A549 (cell line): ENCODE results near the gene SKIL. TPM values are rescaled to one million over a fixed set of nuclear protein-coding genes. Genes with fewer than 3 reads are reported as not detected.

Source experiments
- ATAC-seq, 2 experiments: fragments of 200-7000 bp in 1 of 2; fragments of >200 bp in 1 of 2; cut with Nextera tagmentation in 1 of 2; cut with Tn5 transposase in 1 of 2; 3 replicates each; pipeline versions ENCODE4 v1.8.0 to v1.9.1; 2018 to 2020; ENCODE audit warnings: mild to moderate bottlenecking in 1 of 2, moderate library complexity in 1 of 2
- CTCF ChIA-PET: fragments of 300-600 bp; sonication (Branson Sonifier 250); formaldehyde crosslinking; extraction: SDS; loops from one replicate; lab custom pipeline; 2021; ENCODE audit warnings: antibody characterized with exemption, inconsistent platforms; lab: Yijun Ruan, JAX
- POLR2A ChIA-PET: fragments of 350-600 bp; formaldehyde crosslinking; extraction: SDS; loops from one replicate; lab custom pipeline; 2021; ENCODE audit warnings: antibody characterized with exemption, inconsistent platforms; lab: Yijun Ruan, JAX
- DNase-seq, 2 experiments: peaks; one replicate each; pipeline versions ENCODE4 v3.0.0 to v3.0.0-alpha.2; 2011 to 2016; ENCODE audit warnings: low read depth in 1 of 2, low spot score in 1 of 2
- FAIRE-seq: peaks from 2 replicates; lab custom pipeline; 2011; peaks lifted over from hg19 to GRCh38; lab: Jason Lieb, UNC
- H3K27ac ChIP-seq, 2 experiments: fragments of >200 bp; sonication (Bioruptor Twin); formaldehyde crosslinking; 3 replicates each; pipeline ENCODE4 v1.5.1; 2016 to 2017
- H3K4me1 ChIP-seq: fragments of >200 bp; sonication (Bioruptor Twin); formaldehyde crosslinking; 3 replicates; pipeline ENCODE4 v1.6.1; 2016
- H3K4me2 ChIP-seq: fragments of >200 bp; sonication (Bioruptor Twin); formaldehyde crosslinking; 3 replicates; pipeline ENCODE4 v1.6.1; 2016
- H3K4me3 ChIP-seq: fragments of >200 bp; sonication (Bioruptor Twin); formaldehyde crosslinking; 3 replicates; pipeline ENCODE4 v1.5.1; 2016
- H3K9me3 ChIP-seq: fragments of >200 bp; sonication (Bioruptor Twin); formaldehyde crosslinking; 3 replicates; pipeline ENCODE4 v1.6.1; 2016
- CEBPB ChIP-seq, 2 experiments: fragments of >200 bp in 1 of 2; sonication (Bioruptor Twin) in 1 of 2; formaldehyde crosslinking in 1 of 2; IDR thresholded peaks; 2 replicates each; pipeline ENCODE4 v1.6.1; 2012 to 2016
- FOXS1 ChIP-seq: fragments of 250-450 bp; sonication (Bioruptor Pico); IDR thresholded peaks from 2 replicates; pipeline ENCODE4 v1.5.0; 2020; ENCODE audit warnings: mild to moderate bottlenecking, moderate library complexity
- HOXB5 ChIP-seq: fragments of 250-450 bp; sonication (Bioruptor Pico); IDR thresholded peaks from 2 replicates; pipeline ENCODE4 v1.5.0; 2020; ENCODE audit warnings: mild to moderate bottlenecking, moderate library complexity
- MAFK ChIP-seq: fragments of 450-650 bp; IDR thresholded peaks from 2 replicates; pipeline ENCODE4 v1.6.1; 2014; ENCODE audit not compliant: partially characterized antibody
- MAZ ChIP-seq: fragments of 150-350 bp; IDR thresholded peaks from 2 replicates; pipeline ENCODE4 v1.6.1; 2014; ENCODE audit warnings: antibody characterized with exemption, low read depth, low read length, borderline replicate concordance
- NPAS2 ChIP-seq: fragments of 250-450 bp; sonication (Bioruptor Pico); IDR thresholded peaks from 2 replicates; pipeline ENCODE4 v1.8.0; 2022; ENCODE audit warnings: mild to moderate bottlenecking, moderate library complexity, borderline replicate concordance
- NR3C1 ChIP-seq: fragments of >200 bp; sonication (Bioruptor Twin); formaldehyde crosslinking; IDR thresholded peaks from 3 replicates; pipeline ENCODE4 v1.6.1; 2017
- RAD21 ChIP-seq, 2 experiments: fragments of >200 bp in 1 of 2; sonication (Bioruptor Twin) in 1 of 2; formaldehyde crosslinking in 1 of 2; IDR thresholded peaks in 1 of 2; conservative IDR thresholded peaks in 1 of 2; 2 replicates in 1 of 2; 3 replicates in 1 of 2; pipeline ENCODE4 v1.6.1; 2012 to 2018; ENCODE audit warnings: inconsistent platforms in 1 of 2
- RFX5 ChIP-seq: fragments of 450-650 bp; IDR thresholded peaks from 2 replicates; pipeline ENCODE4 v1.7.1; 2014; ENCODE audit warnings: antibody characterized with exemption, mild to moderate bottlenecking, moderate library complexity
- WGBS: methylation state at CpG from one replicate; pipeline ENCODE4 v1.1.6; 2017; ENCODE audit errors: missing lambda C conversion rate; 5-methylcytosine and 5-hydroxymethylcytosine counted together
- polyA plus RNA-seq, 4 experiments: library from polyadenylated mRNA; depleted of rRNA in 3 of 4; stranded (reverse); fragments of >200 nt; fragmentation: RNase III in 1 of 4; extraction: RNeasy Plus Mini Kit Qiagen cat#74134 plus additional on column Dnase treatment in 1 of 4; gene quantifications; 2 replicates in 3 of 4; 3 replicates in 1 of 4; pipeline ENCODE4 v1.2.3, GENCODE V29; 2011 to 2017
- TF ChIP-seq, protein P1 (sequence below): fragments of 250-450 bp; sonication (Bioruptor Pico); IDR thresholded peaks from 2 replicates; pipeline ENCODE4 v1.5.0; 2020; ENCODE audit warnings: low read depth, mild to moderate bottlenecking, moderate library complexity
- TF ChIP-seq, protein P2 (sequence below): fragments of >200 bp; sonication (Bioruptor Twin); formaldehyde crosslinking; IDR thresholded peaks from 3 replicates; pipeline ENCODE4 v1.5.1; 2016
- TF ChIP-seq, protein P3 (sequence below): fragments of >200 bp; sonication (Bioruptor Twin); formaldehyde crosslinking; IDR thresholded peaks from 2 replicates; pipeline ENCODE4 v1.6.1; 2016
- TF ChIP-seq, protein P4 (sequence below): fragments of 150-350 bp; IDR thresholded peaks from 2 replicates; pipeline ENCODE4 v1.6.1; 2014; ENCODE audit warnings: low read depth, mild to moderate bottlenecking, low read length
- TF ChIP-seq, protein P5 (sequence below): IDR thresholded peaks from 2 replicates; pipeline ENCODE4 v1.6.1; 2012; ENCODE audit warnings: low read depth, borderline replicate concordance
- TF ChIP-seq, protein P6 (sequence below): fragments of 450-650 bp; IDR thresholded peaks from 2 replicates; pipeline ENCODE4 v1.6.1; 2014; ENCODE audit warnings: antibody characterized with exemption

Gene SKIL
- polyA plus RNA-seq, 2 of the 4 experiments (the other 2 are of a cell fraction) = 39.6 to 64.2 TPM

DNA sequence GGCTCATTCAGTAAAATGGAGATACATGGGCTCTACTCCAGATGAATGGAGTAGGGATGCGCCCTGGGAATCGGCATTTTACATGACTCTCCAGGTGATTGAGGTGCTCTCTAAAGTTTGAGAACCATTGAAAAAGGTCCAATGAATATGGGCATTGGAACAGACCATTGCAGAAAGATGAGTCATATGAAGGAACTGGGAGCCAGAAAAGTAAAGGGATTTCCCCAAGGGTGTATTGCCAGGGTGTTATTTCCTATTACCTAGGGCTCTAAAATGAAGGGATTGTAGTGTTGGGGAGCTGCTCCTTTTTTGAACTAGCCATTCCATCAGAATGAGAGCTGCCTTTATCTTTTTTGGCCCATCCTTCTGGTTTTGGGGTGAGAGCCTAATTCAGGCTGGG lies 82.8 kb downstream of the SKIL start:
- ChIA-PET POLR2A (no interaction called here), CTCF (interaction anchor here (0.8 to 1.0 kb wide), 4 partner anchors 8 to 372 kb away, joined by 3 to 4 read pairs (median 3); no protein-coding TSS in a partner anchor)
- H3K4me3 ChIP-seq = no peak overlapping the region
- peaks cover 6% of the 10 kb centered on the region; the same call in 1 of the 3 replicates for H3K4me1 ChIP-seq
- no peak for FAIRE-seq
- WGBS = 58% methylated on average over 2 of the region's 2 CpGs
- 0 out of 6 replicates have a peak, but pooled peaks of 1 of the 2 experiments have one; percentile 29 for ATAC-seq
- H3K4me2 ChIP-seq = no peak overlapping the region
- no peak for DNase-seq
- H3K9me3 ChIP-seq = no peaks in the 10 kb centered on the region
- TF ChIP-seq, protein P1, sequence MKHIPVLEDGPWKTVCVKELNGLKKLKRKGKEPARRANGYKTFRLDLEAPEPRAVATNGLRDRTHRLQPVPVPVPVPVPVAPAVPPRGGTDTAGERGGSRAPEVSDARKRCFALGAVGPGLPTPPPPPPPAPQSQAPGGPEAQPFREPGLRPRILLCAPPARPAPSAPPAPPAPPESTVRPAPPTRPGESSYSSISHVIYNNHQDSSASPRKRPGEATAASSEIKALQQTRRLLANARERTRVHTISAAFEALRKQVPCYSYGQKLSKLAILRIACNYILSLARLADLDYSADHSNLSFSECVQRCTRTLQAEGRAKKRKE (CRISPR knock-in tag) = no peak
- TF ChIP-seq, protein P2, sequence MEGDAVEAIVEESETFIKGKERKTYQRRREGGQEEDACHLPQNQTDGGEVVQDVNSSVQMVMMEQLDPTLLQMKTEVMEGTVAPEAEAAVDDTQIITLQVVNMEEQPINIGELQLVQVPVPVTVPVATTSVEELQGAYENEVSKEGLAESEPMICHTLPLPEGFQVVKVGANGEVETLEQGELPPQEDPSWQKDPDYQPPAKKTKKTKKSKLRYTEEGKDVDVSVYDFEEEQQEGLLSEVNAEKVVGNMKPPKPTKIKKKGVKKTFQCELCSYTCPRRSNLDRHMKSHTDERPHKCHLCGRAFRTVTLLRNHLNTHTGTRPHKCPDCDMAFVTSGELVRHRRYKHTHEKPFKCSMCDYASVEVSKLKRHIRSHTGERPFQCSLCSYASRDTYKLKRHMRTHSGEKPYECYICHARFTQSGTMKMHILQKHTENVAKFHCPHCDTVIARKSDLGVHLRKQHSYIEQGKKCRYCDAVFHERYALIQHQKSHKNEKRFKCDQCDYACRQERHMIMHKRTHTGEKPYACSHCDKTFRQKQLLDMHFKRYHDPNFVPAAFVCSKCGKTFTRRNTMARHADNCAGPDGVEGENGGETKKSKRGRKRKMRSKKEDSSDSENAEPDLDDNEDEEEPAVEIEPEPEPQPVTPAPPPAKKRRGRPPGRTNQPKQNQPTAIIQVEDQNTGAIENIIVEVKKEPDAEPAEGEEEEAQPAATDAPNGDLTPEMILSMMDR = no peak
- TF ChIP-seq NPAS2 (CRISPR knock-in tag) = no peak
- TF ChIP-seq RAD21 (conservative IDR thresholded peaks at IDR 0.05 in 1 of 2, IDR thresholded peaks at IDR 0.05 in 1 of 2) = no peak
- TF ChIP-seq, protein P3, sequence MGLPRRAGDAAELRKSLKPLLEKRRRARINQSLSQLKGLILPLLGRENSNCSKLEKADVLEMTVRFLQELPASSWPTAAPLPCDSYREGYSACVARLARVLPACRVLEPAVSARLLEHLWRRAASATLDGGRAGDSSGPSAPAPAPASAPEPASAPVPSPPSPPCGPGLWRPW = no peak
- no peak for TF ChIP-seq FOXS1 (CRISPR knock-in tag)
- H3K27ac ChIP-seq = no peak overlapping the region

DNA sequence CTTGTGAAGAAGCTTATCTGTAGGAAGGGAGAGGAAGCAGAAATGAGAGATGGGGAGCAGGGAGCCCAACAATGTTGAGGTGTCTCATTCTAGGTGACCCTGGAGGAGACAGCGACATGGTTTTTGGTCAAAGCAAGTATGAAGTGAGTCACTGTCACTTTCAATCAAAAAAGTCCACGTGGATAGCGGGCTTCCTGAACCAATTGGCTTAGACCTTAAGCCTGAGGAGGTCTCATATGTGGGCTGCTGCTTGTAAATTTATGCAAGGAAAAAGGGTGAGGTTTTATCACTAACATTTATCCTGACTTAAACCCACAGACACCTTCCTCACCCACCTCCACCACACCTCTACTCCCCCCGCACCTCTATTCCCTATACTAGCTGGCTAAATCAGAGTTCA lies 83.9 kb downstream of the SKIL start:
- FAIRE-seq = no peak
- DNase-seq = no peak
- H3K9me3 ChIP-seq = no peaks in the 10 kb centered on the region
- no peak for TF ChIP-seq HOXB5 (CRISPR knock-in tag)
- TF ChIP-seq CEBPB (IDR thresholded peaks at IDR 0.05) = no peak
- no peak for TF ChIP-seq NR3C1
- TF ChIP-seq, protein P4, sequence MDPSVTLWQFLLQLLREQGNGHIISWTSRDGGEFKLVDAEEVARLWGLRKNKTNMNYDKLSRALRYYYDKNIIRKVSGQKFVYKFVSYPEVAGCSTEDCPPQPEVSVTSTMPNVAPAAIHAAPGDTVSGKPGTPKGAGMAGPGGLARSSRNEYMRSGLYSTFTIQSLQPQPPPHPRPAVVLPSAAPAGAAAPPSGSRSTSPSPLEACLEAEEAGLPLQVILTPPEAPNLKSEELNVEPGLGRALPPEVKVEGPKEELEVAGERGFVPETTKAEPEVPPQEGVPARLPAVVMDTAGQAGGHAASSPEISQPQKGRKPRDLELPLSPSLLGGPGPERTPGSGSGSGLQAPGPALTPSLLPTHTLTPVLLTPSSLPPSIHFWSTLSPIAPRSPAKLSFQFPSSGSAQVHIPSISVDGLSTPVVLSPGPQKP = no peak
- TF ChIP-seq RFX5 = no peak
- TF ChIP-seq, protein P1 (CRISPR knock-in tag) = no peak
- TF ChIP-seq RAD21 (conservative IDR thresholded peaks at IDR 0.05 in 1 of 2, IDR thresholded peaks at IDR 0.05 in 1 of 2) = no peak
- TF ChIP-seq, protein P5, sequence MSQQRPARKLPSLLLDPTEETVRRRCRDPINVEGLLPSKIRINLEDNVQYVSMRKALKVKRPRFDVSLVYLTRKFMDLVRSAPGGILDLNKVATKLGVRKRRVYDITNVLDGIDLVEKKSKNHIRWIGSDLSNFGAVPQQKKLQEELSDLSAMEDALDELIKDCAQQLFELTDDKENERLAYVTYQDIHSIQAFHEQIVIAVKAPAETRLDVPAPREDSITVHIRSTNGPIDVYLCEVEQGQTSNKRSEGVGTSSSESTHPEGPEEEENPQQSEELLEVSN = no peak
- TF ChIP-seq, all 56 proteins: peak for 0
- no peak overlapping the region for H3K4me3 ChIP-seq
- no peak overlapping the region for H3K4me2 ChIP-seq
- H3K4me1 ChIP-seq = peaks cover 6% of the 10 kb centered on the region; the same call in 1 of the 3 replicates
- H3K27ac ChIP-seq = no peak overlapping the region
- WGBS = 78% methylated on average over 4 of the region's 4 CpGs
- ChIA-PET CTCF (interaction anchor here (0.9 kb wide), 1 partner anchor 35 kb away, joined by 3 read pairs; no protein-coding TSS in a partner anchor), POLR2A (no interaction called here)
- no peak for ATAC-seq

DNA sequence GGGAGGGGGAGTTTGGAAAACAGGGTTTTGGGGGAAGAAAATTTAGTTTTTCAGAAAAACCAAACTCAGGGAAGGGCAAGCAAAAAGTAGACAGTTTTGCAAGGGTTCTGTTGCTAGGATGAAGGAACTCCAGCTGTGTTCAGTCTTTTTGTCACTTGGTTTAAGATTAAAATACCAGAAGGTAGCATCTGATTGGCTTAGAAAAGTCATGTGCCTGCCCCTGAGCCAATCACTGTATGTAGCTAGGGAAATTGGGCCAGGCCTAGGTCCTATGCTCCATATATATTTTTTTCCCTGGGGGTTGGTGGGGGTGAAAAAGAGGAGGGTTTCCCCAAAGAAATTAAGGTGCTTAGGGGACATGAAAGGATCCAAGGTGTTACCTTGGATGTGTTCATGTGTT lies 85.4 kb downstream of the SKIL start:
- peak in 1 of 2 experiments; percentile 30; a peak in 1 of 6 replicates for ATAC-seq
- no peak overlapping the region for H3K4me2 ChIP-seq
- H3K4me1 ChIP-seq = peaks cover 5% of the 10 kb centered on the region; the same call in 1 of the 3 replicates
- CTCF ChIA-PET = interaction anchor here (1.8 to 2.2 kb wide), 2 partner anchors 10 to 29 kb away, joined by 4 read pairs; no protein-coding TSS in a partner anchor
- H3K9me3 ChIP-seq = no peaks in the 10 kb centered on the region
- no peak for DNase-seq
- no peak for FAIRE-seq
- TF ChIP-seq, protein P6, sequence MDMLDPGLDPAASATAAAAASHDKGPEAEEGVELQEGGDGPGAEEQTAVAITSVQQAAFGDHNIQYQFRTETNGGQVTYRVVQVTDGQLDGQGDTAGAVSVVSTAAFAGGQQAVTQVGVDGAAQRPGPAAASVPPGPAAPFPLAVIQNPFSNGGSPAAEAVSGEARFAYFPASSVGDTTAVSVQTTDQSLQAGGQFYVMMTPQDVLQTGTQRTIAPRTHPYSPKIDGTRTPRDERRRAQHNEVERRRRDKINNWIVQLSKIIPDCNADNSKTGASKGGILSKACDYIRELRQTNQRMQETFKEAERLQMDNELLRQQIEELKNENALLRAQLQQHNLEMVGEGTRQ = 0 out of 2 replicates have a peak, but pooled peaks have one; percentile 7
- TF ChIP-seq MAZ (no peak), FOXS1 (CRISPR knock-in tag) (no peak), MAFK (no peak)
- TF ChIP-seq, all 56 proteins: peak for 1
- Histone ChIP-seq H3K4me3 (no peak overlapping the region), H3K27ac (no peak overlapping the region)
- POLR2A ChIA-PET = no interaction called here
